Measurements from ENCODE around the gene KLHDC2.
"Not testable (repeated sequence)": the region's sequence is repeated elsewhere in the genome, so short reads cannot be mapped to it uniquely, and the experiment has no call there.

- TF ChIP-seq CTCF (IDR thresholded peaks at IDR 0.05; ENCODE audit: low read length); EZH2 (optimal IDR thresholded peaks at IDR 0.05; ENCODE audit: low read depth, low read length): not testable (repeated sequence)
These were observed 32.3 kb upstream of the KLHDC2 start for GRCh38 chr14:49735669-49736068.
